HG03575 (cell line): Measurements from ENCODE around the gene CTPS2.
"Not testable (repeated sequence)": the region's sequence is repeated elsewhere in the genome, so short reads cannot be mapped to it uniquely, and the experiment has no call there.

ENCODE experiments used
- ATAC-seq: cut with Tn5 transposase; IDR thresholded peaks from one replicate; pipeline ENCODE4 v1.9.1; 2021; ENCODE audit not compliant: unreplicated experiment, insufficient number of reproducible peaks, low FRiP score; ENCODE audit errors: extremely low read depth

Gene CTPS2

GRCh38 chrX:16585486-16586376, 126.7 kb downstream of the CTPS2 start:
- no peak for ATAC-seq

DNA sequence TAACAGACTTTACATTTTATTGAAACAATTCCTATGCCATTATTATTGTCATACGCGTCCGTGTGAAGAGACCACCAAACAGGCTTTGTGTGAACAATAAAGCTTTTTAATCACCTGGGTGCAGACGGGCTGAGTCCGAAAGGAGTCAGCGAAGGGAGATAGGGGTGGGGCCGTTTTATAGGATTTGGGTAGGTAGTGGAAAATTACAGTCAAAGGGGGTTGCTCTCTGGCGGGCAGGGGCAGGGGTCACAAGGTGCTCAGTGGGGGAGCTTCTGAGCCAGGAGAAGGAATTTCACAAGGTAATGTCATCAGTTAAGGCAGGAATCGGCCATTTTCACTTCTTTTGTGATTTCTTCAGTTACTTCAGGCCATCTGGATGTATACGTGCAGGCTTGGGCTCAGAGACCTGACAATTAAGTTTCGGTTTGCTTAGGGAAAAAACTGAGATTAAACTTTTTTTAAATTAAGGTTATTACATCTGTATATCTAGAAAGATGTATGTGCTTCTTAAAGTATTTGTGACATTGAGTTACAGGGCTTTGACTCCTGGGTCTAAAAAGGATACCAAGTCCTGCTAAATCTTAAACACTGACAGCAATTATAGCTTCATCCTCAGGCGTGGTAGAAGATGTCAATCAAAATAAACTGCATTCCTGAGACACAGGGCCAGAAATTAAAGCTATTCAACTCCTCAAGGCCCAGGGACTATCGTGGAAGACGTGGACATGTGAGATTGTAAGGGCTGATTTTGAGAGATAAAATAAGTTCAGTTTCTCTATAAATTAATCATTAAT, 132.3 kb downstream of the CTPS2 start:
- ATAC-seq, result not testable (repeated sequence)

GRCh38 chrX:16579517-16579916, 133.0 kb downstream of the CTPS2 start:
- ATAC-seq, result no peak

DNA sequence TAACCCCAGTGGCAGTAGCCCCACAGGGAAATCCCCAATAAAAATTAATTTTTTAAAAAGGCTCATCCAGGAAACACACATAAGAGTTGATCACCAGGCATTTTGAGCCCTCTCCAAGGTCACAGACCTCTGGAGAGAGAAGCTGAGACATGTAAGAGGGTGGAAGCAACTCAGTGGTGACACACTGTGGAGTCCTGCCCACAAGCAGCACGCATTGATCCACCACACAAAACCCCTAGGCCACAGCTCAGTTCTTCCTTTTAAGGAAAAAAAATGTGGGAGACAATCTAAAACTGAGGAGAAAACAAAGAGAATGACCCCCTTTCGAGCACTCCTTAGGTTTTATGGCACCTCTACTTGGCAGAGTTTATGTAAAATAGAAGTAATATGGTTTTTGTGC, 134.3 kb downstream of the CTPS2 start:
- ATAC-seq, result no peak

DNA sequence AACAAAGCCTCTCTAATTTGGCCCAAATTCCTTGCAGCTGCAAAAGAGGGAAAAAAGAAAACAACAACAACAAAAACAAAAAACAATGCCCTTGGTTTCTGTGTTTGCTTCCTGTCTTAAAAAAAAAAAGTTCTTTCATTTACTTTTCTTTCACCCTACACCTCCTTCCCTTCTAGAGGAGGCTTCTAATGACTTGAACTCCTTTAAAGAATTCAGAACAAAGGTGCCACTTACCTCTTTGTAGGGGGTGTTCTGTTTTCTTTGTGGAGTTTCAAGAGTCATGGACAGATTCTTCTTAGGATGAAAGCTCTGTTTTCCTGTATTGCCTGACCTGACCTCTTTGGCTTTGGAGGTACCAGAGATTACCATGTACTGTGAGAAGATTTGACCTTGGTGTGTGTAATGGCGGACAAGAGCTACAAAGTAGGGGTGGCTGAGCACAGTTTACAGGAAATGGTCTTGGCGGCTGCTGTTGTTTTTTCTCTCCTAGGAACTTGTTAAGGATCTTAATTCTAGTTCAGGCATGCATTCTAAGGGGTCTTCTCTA, 134.9 kb downstream of the CTPS2 start:
- no peak for ATAC-seq

DNA sequence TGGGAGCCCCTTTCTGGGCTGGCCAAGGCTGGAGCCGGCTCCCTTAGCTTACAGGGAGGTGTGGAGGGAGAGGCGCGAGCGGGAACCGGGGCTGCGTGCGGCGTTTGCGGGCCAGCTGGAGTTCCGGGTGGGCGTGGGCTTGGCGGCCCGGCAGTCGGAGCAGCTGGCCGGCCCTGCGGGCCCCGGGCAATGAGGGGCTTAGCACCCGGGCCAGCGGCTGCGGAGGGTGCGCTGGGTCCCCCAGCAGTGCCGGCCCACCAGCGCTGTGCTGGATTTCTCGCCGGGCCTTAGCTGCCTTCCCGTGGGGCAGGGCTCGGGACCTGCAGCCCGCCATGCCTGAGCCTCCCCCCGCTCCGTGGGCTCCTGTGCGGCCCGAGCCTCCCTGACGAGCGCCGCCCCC, 137.1 kb downstream of the CTPS2 start:
- ATAC-seq, result not testable (repeated sequence)

DNA sequence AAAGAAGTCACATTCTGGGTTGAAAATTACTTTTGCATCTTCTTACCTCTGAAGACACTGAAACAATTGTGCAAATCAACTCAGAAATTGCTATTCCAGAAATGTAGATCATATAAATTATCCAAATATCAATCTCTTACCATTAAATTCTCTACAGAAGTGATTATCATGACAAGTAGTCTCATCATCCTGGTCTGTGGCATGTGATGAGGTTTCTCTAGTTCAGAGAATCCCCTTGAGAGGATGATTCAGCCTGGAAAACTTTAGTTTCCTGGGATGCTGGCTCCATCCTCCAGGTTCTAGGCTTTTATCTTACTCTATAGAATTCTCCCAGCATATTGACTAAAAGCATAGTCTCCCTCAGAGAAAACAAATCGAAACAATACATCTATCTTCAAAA, 138.7 kb downstream of the CTPS2 start:
- ATAC-seq, result no peak

DNA sequence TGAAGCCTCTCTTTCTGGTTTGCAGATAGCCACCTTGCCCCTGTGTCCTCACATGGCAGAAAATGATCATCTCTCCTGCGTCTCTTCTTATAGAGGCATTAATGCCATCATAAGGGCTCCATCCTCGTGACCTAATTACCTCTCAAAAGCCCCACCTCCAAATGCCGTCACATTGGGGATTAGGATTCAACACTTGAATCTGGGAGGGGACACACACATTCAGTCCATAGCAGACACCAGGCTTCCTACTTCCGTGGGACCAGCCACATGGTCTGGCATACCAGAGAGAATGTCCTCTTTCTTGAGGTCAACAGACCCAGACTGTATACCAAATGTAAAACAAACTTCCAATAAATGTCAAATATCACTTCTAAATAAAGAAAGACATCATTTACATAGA, 144.8 kb downstream of the CTPS2 start:
- ATAC-seq, result no peak

GRCh38 chrX:16566571-16566970, 145.9 kb downstream of the CTPS2 start:
- no peak for ATAC-seq

DNA sequence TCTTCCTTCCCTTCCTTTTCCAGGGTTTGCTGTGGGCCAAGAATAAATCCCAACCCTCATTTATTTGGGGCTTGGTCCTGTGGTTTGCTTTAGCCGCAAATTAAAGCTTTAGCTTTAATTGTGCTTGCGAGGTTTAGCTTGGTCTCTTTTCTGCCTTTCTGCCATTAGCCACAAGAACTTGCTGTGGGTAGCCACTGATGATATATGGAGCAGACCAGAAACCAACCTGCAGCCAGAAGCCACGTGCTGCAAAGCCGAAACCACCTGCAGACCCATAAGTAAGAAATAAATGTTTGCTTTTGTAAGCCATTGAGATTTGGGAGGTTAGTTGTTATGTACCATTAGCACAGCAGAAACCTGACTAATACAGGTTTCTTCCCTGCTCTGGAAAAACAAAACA, 152.3 kb downstream of the CTPS2 start:
- ATAC-seq, result no peak

GRCh38 chrX:16559206-16559619, 153.3 kb downstream of the CTPS2 start:
- ATAC-seq, result no peak

GRCh38 chrX:16558489-16558888, 154.0 kb downstream of the CTPS2 start:
- no peak for ATAC-seq

DNA sequence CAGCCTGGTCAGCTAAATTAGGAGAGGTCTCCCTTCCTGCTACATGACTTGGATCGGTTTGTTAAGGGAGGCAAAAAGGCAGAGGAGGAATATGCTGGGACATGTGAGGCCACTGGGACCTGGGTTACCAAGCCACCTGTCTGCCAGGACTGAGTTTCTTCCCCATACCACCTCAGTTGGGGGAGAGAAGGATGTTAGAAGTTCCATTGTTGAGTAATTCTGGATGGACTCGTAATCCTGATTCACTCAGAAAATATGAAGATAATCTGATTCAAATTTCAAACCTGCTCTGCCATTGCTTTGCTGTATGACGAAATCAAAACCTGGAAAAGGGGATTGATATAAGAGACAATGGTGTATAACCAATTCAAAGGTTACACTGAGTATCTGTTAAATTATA, 159.9 kb downstream of the CTPS2 start:
- ATAC-seq, result no peak

DNA sequence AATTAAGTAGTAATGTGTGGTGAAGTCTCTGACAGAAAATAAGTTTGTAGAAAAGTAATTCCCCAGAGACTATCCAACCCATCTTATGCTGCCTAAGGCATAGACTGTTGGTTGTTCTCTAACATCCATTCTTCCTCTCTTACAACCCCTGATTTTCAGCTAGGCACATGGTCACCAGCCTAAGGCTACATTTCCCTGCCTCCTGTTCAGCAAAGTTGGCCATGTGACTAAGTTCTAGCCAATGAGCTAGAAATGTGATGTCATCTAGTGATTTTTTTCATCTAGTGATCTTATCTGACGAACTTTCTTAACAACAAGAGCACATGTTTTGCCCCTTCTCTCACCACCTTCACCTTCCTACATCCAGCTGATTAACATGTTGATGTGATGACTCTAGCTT, 164.8 kb downstream of the CTPS2 start:
- ATAC-seq, result no peak

DNA sequence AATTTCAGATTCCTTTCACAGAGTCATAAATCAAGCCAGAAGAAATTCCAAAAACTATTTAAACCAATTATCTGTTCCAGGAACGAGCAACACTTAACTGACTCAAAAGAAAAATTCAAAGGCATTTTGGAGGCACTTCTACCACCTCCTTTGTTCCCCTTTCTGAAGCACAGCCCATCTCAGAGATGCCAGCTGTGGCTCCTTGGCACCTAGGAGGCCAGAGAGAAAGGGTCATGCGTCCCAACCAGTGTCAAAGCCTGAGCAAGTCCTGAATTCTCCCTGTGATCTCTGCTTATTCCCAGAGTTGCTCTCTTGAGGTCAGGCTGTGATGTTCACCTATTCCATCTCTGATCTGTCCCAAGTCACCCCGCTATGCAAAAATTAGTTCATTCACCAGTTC, 167.5 kb downstream of the CTPS2 start:
- no peak for ATAC-seq
